ENCODE results near the gene ZBTB26.

DNA sequence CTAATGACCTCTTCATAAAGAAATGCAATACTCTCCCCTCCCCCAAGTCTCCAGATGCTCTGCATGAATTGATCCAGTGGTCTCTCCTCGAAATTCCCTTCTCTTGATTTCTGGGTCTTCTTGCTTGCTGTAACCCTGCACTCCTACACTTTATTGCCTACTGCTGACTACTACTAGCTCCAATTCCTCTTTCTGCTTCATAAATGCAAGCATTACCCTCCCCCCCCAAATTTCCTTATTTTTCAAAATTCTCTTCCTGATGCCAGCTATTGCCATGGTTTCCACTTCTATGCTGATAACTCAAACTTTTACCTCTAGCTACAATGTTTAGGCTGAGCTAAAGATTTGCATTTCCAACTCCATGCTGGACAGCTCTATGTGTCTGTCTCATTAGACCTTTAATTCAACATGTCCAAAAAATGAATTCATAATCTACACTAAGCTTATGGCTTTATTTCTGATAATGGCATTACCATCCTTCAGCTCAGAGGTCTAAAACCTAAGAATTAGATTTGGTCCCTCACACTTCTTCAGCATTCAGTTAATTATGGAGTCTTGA is 1.4 kb downstream of the ZBTB26 start:
- TF ChIP-seq, protein P1, sequence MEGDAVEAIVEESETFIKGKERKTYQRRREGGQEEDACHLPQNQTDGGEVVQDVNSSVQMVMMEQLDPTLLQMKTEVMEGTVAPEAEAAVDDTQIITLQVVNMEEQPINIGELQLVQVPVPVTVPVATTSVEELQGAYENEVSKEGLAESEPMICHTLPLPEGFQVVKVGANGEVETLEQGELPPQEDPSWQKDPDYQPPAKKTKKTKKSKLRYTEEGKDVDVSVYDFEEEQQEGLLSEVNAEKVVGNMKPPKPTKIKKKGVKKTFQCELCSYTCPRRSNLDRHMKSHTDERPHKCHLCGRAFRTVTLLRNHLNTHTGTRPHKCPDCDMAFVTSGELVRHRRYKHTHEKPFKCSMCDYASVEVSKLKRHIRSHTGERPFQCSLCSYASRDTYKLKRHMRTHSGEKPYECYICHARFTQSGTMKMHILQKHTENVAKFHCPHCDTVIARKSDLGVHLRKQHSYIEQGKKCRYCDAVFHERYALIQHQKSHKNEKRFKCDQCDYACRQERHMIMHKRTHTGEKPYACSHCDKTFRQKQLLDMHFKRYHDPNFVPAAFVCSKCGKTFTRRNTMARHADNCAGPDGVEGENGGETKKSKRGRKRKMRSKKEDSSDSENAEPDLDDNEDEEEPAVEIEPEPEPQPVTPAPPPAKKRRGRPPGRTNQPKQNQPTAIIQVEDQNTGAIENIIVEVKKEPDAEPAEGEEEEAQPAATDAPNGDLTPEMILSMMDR (IDR thresholded peaks at IDR 0.05; ENCODE audit: insufficient read depth, low read depth, low read length), result no peak
- TF ChIP-seq EZH2 (IDR thresholded peaks at IDR 0.05; ENCODE audit: insufficient read depth, low read length), result no peak

Data from astrocyte (in vitro differentiated cells and primary cell).